GM23248 (cell line): ENCODE measurements around the gene PKNOX2. TPM values are rescaled to one million over a fixed set of nuclear protein-coding genes. Genes with fewer than 3 reads are reported as not detected.
A peak's percentile ranks its signal among the peaks of the same experiment; 100 is the strongest.

ENCODE experiments used
- DNase-seq: peaks from one replicate; pipeline ENCODE4 v3.0.0-alpha.2; 2015
- H2AFZ ChIP-seq: fragments of 200-600 bp; sonication (generic); 2 replicates; pipeline ENCODE4 v1.6.1; 2016; ENCODE audit warnings: antibody characterized with exemption
- H3F3A ChIP-seq: fragments of 200-600 bp; sonication (generic); 2 replicates; pipeline ENCODE4 v1.6.1; 2016; ENCODE audit warnings: mild to moderate bottlenecking, antibody characterized with exemption, mixed run types; ENCODE audit not compliant: insufficient read depth
- H3K27ac ChIP-seq: fragments of 200-600 bp; sonication (generic); 2 replicates; pipeline ENCODE4 v1.5.1; 2016; ENCODE audit warnings: mild to moderate bottlenecking
- H3K27me3 ChIP-seq: fragments of 200-600 bp; sonication (generic); replicated peaks from 2 replicates; pipeline ENCODE4 v1.6.1; 2016; ENCODE audit warnings: mild to moderate bottlenecking; ENCODE audit not compliant: insufficient read depth
- H3K36me3 ChIP-seq: fragments of 200-600 bp; sonication (generic); 2 replicates; pipeline ENCODE4 v1.6.1; 2016; ENCODE audit warnings: low read depth, mild to moderate bottlenecking
- H3K4me1 ChIP-seq: fragments of 200-600 bp; sonication (generic); 2 replicates; pipeline ENCODE4 v1.6.1; 2016; ENCODE audit warnings: mild to moderate bottlenecking; ENCODE audit not compliant: insufficient read depth
- H3K4me2 ChIP-seq: fragments of 200-600 bp; sonication (generic); one replicate; pipeline ENCODE4 v1.6.1; 2016; ENCODE audit warnings: mild to moderate bottlenecking; ENCODE audit not compliant: unreplicated experiment
- H3K4me3 ChIP-seq: fragments of 200-600 bp; sonication (generic); 2 replicates; pipeline ENCODE4 v1.5.1; 2016; ENCODE audit warnings: mild to moderate bottlenecking
- H3K79me2 ChIP-seq: fragments of 200-600 bp; sonication (generic); 2 replicates; pipeline ENCODE4 v1.6.1; 2016; ENCODE audit warnings: mild to moderate bottlenecking; ENCODE audit not compliant: insufficient read depth
- H3K9ac ChIP-seq: fragments of 200-600 bp; sonication (generic); 2 replicates; pipeline ENCODE4 v1.6.1; 2016; ENCODE audit warnings: mild to moderate bottlenecking
- H3K9me2 ChIP-seq: fragments of 200-600 bp; sonication (generic); 2 replicates; pipeline ENCODE4 v1.6.1; 2016; ENCODE audit warnings: mixed run types, mild to moderate bottlenecking, moderate library complexity; ENCODE audit not compliant: insufficient read depth
- H3K9me3 ChIP-seq: fragments of 200-600 bp; sonication (generic); one replicate; pipeline ENCODE4 v1.6.1; 2017; ENCODE audit warnings: low read depth
- H4K20me1 ChIP-seq: fragments of 200-600 bp; sonication (generic); 2 replicates; pipeline ENCODE4 v1.6.0; 2016; ENCODE audit not compliant: insufficient read depth
- EZH2 ChIP-seq: fragments of 200-600 bp; sonication (generic); IDR thresholded peaks from 2 replicates; pipeline ENCODE4 v1.6.1; 2018; ENCODE audit warnings: antibody characterized with exemption, mild to moderate bottlenecking; ENCODE audit not compliant: insufficient read depth, poor library complexity, severe bottlenecking
- EZH2phosphoT487 ChIP-seq: fragments of 200-600 bp; sonication (generic); IDR thresholded peaks from 2 replicates; pipeline ENCODE4 v1.6.1; 2018; ENCODE audit warnings: antibody characterized with exemption, moderate library complexity, mild to moderate bottlenecking, low read depth; ENCODE audit not compliant: insufficient read depth
- WGBS, 2 experiments: methylation state at CpG; one replicate each; pipeline ENCODE4 v1.1.6; 2015 to 2017; ENCODE audit warnings: low lambda C conversion rate in 2 of 2, low coverage in 1 of 2; ENCODE audit errors: missing lambda C conversion rate in 2 of 2; 5-methylcytosine and 5-hydroxymethylcytosine counted together
- in situ Hi-C: fragments of 300-500 bp; cut with MboI; formaldehyde crosslinking; loops from 2 replicates; pipeline ENCODE4 v1.15.0; 2020
- polyA plus RNA-seq: library from polyadenylated mRNA; unstranded; fragments of >200 nt; fragmentation: Nextera tagmentation; extraction: Ambion mirVana; gene quantifications from 2 replicates; pipeline ENCODE4 v1.2.1, GENCODE V29; 2016
- total RNA-seq: library from RNA; depleted of rRNA; stranded (reverse); fragments of >200 nt; shearing (Covaris generic); gene quantifications from 2 replicates; pipeline ENCODE4 v1.2.3, GENCODE V29; 2014

The PKNOX2 gene
- total and polyA plus RNA-seq, 2 experiments from 2014 or later: 0.21 to 0.76 TPM

DNA sequence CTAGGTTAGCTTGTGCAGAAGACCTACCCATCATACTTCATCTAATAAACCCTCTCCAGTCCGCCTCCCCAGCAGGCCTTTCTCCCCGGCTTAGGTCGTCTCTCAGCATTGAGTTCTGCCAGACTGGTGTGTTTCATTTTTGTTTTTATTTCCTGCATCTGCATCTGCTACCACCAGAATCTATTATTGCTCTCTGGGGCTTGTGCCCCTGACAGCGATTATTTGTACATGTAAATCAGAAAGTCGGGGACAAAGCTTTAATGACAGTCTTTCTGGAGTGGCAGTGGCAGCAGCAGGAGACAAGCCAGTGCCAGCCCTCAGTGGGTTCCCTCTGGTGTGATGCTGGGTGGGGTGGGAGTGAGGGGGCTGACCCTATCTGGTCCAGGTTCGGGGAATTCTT is 127.5 kb downstream of the PKNOX2 start:
- no peak overlapping the region for H2AFZ ChIP-seq
- H3K4me1 ChIP-seq: no peaks in the 10 kb centered on the region
- H3K9me3 ChIP-seq: no peaks in the 10 kb centered on the region
- WGBS, 2 experiments: 58 to 62% methylated on average over 6 of the region's 6 CpGs
- TF ChIP-seq EZH2phosphoT487 (no peak), EZH2 (no peak)
- no peak for DNase-seq
- in situ Hi-C loops: no loop called here
- H3K4me3 ChIP-seq: no peak overlapping the region
- no peaks in the 10 kb centered on the region for H3K36me3 ChIP-seq
- no peak overlapping the region for H3K4me2 ChIP-seq
- no peaks in the 10 kb centered on the region for H3K9me2 ChIP-seq
- H4K20me1 ChIP-seq: no peaks in the 10 kb centered on the region
- H3K79me2 ChIP-seq: no peaks in the 10 kb centered on the region
- no peaks in the 10 kb centered on the region for H3F3A ChIP-seq
- no peak overlapping the region for H3K9ac ChIP-seq
- no peak overlapping the region for H3K27ac ChIP-seq
- H3K27me3 ChIP-seq: peaks cover 9% of the 10 kb centered on the region; the same call in 1 of the 2 replicates

DNA sequence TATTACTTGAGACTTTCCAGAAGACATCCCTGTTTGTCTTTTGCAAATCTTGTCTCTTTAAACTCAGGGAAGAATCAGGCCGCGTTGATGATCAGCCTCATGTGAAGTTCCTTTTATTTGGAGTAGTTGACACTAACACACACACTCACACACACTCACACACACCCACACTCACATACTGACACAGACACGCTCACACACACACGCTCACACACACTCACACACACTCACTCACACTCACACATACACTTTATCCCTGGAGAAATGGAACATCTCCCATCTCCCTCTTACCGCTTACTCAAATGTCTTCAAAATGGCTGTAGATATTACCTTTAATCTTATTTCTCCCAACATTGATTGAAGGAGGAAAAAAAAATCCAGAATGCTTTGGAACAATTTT is 129.0 kb downstream of the PKNOX2 start:
- H3F3A ChIP-seq: no peaks in the 10 kb centered on the region
- H3K4me2 ChIP-seq: no peak overlapping the region
- peaks cover 9% of the 10 kb centered on the region; the same call in 1 of the 2 replicates for H3K27me3 ChIP-seq
- no peak overlapping the region for H3K4me3 ChIP-seq
- H4K20me1 ChIP-seq: no peaks in the 10 kb centered on the region
- no peaks in the 10 kb centered on the region for H3K4me1 ChIP-seq
- no peak overlapping the region for H3K9ac ChIP-seq
- no peak overlapping the region for H2AFZ ChIP-seq
- no peak for DNase-seq
- no peaks in the 10 kb centered on the region for H3K9me3 ChIP-seq
- WGBS, 2 experiments: 88 to 92% methylated on average over 5 of the region's 5 CpGs
- no peaks in the 10 kb centered on the region for H3K9me2 ChIP-seq
- no peaks in the 10 kb centered on the region for H3K36me3 ChIP-seq
- in situ Hi-C loops: no loop called here
- no peaks in the 10 kb centered on the region for H3K79me2 ChIP-seq
- no peak overlapping the region for H3K27ac ChIP-seq
- TF ChIP-seq EZH2: no peak
- TF ChIP-seq EZH2phosphoT487: no peak

DNA sequence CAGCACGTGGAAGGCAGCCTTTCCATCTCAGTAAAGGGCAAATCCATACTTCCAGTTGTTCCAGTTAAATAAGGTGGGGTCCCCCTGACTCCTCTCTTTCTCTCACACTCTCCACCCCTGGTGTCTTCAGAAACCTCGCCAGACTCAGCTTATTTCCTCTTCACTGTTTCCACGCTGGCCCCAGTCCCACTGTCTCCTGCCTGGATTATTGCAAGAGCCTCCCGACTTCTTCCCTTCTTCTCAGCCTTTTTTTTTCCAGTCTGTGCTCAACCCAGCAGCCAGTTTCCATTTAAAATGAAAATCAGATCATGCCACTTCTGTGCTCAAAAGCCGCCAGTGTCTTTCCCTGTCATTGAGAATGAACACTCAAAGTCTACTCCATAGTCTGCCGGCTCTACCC is 131.4 kb downstream of the PKNOX2 start:
- Histone ChIP-seq H2AFZ (no peak overlapping the region), H3K27me3 (peaks cover 9% of the 10 kb centered on the region; the same call in 1 of the 2 replicates), H3F3A (peaks cover under 1% of the 10 kb centered on the region; the same call in 1 of the 2 replicates), H4K20me1 (no peaks in the 10 kb centered on the region), H3K4me1 (peaks cover 7% of the 10 kb centered on the region; the same call in 1 of the 2 replicates), H3K4me3 (no peak overlapping the region), H3K9me3 (no peaks in the 10 kb centered on the region), H3K27ac (no peak overlapping the region), H3K4me2 (no peak overlapping the region), H3K79me2 (no peaks in the 10 kb centered on the region), H3K9me2 (no peaks in the 10 kb centered on the region), H3K36me3 (no peaks in the 10 kb centered on the region), H3K9ac (no peak overlapping the region)
- WGBS, 2 experiments: 9% methylated on average over 6 of the region's 6 CpGs
- TF ChIP-seq EZH2 (no peak), EZH2phosphoT487 (no peak)
- peak; percentile 21 for DNase-seq
- in situ Hi-C loops: no loop called here

DNA sequence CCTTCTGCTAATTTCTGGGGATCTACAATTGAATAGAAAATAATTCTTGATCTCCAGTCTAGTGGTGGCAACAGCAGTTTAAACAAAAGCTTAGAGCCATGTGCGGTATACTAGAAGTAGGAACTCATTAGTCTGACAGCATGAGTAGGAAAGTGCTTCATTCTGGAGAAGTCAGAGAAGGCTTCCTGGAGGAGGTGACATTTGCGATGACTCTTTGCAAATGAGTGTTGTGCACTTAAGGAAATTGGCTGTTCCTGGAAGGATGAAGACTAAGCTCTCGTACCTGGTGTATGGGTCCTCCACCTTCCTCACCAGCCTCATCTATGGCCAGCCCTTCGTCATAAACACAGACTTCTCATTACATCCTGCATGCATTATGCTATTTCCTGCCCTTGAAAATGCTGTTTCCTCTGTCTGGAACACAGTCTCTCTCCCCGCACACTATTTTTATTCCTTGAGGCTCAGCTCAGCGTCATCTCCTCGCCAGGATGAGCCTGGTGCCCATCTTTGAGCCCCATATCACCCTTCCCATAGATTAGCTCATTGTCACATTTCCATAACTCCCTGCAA is 132.9 kb downstream of the PKNOX2 start:
- no peak overlapping the region for H2AFZ ChIP-seq

More for the DNA sequence above, 132.9 kb downstream of the PKNOX2 start:
- Histone ChIP-seq H3K4me1 (peaks cover 10% of the 10 kb centered on the region; the same call in 1 of the 2 replicates), H3K9me3 (no peaks in the 10 kb centered on the region), H3K4me2 (no peak overlapping the region), H3F3A (peaks cover 6% of the 10 kb centered on the region; the same call in 1 of the 2 replicates), H3K36me3 (no peaks in the 10 kb centered on the region), H3K79me2 (no peaks in the 10 kb centered on the region), H3K4me3 (no peak overlapping the region), H3K27me3 (peaks cover 9% of the 10 kb centered on the region; the same call in 1 of the 2 replicates), H3K9ac (no peak overlapping the region), H4K20me1 (no peaks in the 10 kb centered on the region), H3K27ac (no peak overlapping the region), H3K9me2 (no peaks in the 10 kb centered on the region)
- in situ Hi-C loops: no loop called here
- 74 to 76% methylated on average over 7 of the region's 7 CpGs for WGBS, 2 experiments
- no peak for DNase-seq
- no peak for TF ChIP-seq EZH2
- TF ChIP-seq EZH2phosphoT487: no peak
